AG09319 (cell line): ENCODE data around the gene LAYN.

Experiments
- DNase-seq: peaks from one replicate; pipeline ENCODE4 v3.0.0-alpha.2; 2010; ENCODE audit warnings: low read depth; ENCODE audit errors: extremely low read depth
- CTCF ChIP-seq: IDR thresholded peaks from 2 replicates; pipeline ENCODE4 v1.5.1; 2011; ENCODE audit warnings: low read depth, mild to moderate bottlenecking, inconsistent platforms, low read length, moderate library complexity

Gene LAYN

GRCh38 chr11:111571829-111572501 is 31.4 kb downstream of the LAYN start:
- TF ChIP-seq CTCF = no peak
- no peak for DNase-seq

- no peak for TF ChIP-seq CTCF
- DNase-seq = no peak
These were observed 32.1 kb downstream of the LAYN start for GRCh38 chr11:111572581-111572980.

GRCh38 chr11:111573821-111574249 is 33.3 kb downstream of the LAYN start:
- TF ChIP-seq CTCF = no peak
- DNase-seq = peak; percentile 79

GRCh38 chr11:111574373-111575225 is 34.1 kb downstream of the LAYN start:
- no peak for DNase-seq
- TF ChIP-seq CTCF = peak; percentile 8

GRCh38 chr11:111575740-111576139 is 35.2 kb downstream of the LAYN start:
- no peak for TF ChIP-seq CTCF
- DNase-seq = no peak

- TF ChIP-seq CTCF = no peak
- DNase-seq = no peak
These were observed 37.3 kb downstream of the LAYN start for GRCh38 chr11:111577821-111578220.

- TF ChIP-seq CTCF = no peak
- DNase-seq = no peak
These were observed 40.8 kb downstream of the LAYN start for GRCh38 chr11:111581341-111581740.
